NCI-H2171 treated with DMSO at 0.1 percent for 48 hours (cell line): ENCODE measurements around the gene PEA15.

Source experiments
- DNase-seq: peaks from one replicate; lab custom pipeline; 2025; lab: John Stamatoyannopoulos, UW

Gene PEA15, protein sequence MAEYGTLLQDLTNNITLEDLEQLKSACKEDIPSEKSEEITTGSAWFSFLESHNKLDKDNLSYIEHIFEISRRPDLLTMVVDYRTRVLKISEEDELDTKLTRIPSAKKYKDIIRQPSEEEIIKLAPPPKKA

DNA sequence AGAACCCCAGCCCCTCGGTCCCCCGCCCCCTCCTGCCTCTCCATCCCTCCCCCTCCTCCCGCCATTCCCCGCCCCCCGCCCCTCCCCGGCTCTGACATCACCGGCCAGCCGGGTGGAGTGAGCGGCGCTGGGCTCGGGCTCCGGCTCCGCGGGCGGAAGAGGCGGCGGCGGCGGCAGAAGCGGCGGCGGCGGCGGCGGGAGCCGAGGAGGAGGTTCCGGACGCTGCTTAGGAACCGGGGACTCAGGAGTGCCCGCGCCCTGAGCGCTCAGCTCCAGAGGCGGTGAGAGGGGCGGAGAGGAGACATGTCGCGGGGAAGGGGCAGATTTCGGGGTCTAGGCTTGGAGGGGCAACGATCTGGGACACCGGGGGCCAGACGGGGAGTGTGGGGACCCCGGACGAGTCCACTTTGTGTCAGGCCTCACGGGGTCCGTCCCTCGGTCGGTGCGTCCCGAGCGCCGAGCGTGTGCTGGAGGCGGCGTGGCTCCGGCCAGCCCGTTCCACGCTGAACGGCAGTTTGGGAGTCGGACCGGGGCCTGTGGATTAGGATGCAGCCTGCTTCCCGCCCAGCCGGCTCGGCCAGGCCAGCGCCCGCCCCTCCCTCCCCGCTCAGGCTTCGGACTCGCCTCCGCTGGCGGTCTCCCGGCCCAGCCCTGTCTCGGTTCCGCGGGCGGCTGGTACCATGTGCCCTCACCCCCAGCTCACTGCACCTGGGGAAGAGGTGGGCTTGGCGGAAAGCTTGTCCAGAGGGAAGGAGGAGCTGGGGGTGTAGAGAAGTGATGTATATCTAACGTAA is at the start of gene PEA15:
TSS of gene PEA15 (plus strand) at position 143 of the 794 bp plus-strand sequence. CDS start 6,161 bp downstream, outside the sequence.
- DNase-seq, result peak; percentile 25

DNA sequence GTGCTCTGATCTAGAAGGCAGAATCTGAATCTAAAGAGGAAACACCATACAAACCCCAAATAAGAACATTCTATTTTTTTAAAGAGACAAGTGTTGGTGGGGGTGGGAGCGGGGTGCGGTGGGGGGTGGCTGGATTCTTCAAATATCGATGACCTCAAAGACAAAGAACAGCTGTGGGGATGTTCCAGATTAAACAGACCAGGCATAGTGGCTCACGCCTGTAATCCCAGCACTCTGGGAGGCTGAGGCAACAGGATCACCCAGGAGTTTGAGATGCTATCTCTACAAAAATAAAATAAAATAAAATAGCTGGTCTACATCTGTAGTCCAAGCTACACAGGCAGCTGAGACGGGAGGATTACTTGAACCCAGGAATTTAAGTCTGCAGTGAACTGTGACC is 48.8 kb upstream of the PEA15 start:
- DNase-seq, result no peak

DNA sequence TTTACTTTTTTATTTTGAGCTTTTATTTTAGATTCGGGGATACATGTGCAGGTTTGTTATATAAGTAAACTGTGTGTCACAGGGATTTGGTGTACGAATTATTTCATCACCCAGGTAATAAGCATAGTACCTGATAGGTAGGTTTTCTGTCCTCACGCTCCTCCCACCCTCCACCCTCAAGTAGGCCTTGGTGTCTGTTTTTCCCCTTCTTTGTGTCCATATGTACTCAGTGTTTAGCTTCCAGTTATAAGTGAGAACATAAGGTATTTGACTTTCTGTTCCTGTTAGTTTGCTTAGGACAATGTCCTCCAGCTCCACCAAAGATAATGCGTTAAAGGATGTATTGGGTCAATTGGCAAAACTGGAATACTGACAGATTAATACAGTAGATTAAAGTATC is 48.0 kb upstream of the PEA15 start:
- no peak for DNase-seq

DNA sequence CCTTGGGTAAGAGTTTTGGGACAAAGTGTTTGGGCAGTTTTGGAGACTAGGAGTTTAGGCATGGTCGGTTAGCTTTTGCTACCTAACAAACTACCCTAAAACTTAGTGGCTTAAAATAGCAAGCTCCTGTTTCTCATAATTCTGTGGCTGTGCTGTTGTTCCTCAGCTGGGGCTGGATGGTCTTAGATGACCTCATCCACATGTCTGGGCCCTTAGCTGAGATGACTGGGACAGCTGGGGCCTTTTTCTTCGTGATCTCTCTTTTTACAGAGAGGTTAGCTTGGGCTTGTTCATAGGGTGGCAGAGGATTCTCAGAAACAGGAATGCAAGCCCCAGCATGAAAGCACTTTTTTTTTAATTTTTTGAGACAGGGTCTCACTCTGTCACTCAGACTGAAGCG is 47.2 kb upstream of the PEA15 start:
- DNase-seq, result no peak

DNA sequence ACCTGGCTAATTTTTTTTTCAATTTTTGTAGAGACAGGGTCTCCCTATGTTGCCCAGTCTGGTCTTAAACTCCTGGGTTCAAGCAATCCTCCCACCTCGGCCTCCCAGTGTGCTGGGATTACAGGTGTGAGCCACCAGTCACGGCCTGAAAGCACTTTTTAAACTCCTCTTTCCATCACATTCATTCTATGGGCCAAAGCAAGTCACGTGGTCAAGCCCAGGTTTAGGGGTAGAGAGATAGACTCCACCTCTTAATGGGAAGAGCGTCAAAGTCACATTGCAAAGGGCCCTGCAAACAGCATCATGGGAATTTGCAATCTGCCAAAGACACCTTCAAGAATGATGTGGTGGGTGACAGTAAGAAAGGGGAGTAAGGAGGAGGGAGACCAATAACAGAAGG is 46.6 kb upstream of the PEA15 start:
- DNase-seq, result no peak

DNA sequence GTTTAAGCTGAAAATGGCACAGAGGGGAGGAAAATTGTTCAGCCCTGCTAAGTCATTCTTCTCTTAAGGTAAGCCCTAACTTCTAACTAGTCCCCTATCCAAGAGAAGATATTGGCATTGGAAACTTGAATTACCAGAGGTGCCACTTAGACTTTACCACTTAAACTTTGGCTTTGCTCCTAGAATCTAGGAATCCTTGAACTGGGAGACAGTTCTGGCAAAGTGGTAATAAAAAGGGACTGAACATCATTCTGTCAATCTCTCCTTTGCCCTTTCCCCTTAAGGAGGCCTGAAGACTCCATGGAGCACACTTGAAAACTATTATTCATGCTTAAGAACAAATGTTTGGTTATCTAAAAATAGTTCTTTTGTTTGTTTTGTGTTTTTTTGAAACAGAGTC is 45.3 kb upstream of the PEA15 start:
- no peak for DNase-seq

DNA sequence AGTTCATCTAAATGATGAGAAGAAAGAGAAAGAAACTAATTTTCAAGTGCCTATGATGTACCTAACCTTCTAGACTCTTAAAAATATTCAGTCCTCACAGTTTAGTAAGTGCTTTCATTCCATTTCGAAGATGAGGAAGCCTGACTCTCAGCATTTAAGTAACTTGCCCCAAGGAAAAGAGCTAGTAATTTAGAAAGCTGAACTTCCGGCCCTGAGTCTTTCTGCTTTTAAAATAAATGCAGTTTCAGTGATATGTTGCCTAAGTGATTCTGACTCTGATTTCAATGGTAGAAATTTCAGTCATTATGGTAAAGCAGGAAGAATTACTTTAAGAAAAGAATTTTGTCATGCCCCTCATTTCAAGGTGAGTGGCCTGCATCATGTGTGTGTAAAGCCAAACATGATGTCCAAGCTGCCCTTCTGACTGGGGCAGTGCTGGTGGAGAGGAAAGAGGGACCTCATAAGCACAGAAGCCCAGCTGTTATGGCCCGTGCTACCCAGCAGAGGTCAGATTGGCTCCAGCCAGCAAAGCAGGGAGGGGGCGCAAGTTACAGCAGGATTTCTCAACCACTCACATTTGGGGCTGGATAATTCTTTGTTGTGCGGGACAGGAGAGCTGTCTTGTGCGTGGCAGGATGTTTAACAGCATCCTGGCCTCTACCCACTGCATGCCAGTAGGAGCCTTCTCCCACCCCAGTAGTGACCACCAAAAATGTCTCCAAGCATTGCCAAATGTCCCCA is 43.0 kb upstream of the PEA15 start:
- no peak for DNase-seq

DNA sequence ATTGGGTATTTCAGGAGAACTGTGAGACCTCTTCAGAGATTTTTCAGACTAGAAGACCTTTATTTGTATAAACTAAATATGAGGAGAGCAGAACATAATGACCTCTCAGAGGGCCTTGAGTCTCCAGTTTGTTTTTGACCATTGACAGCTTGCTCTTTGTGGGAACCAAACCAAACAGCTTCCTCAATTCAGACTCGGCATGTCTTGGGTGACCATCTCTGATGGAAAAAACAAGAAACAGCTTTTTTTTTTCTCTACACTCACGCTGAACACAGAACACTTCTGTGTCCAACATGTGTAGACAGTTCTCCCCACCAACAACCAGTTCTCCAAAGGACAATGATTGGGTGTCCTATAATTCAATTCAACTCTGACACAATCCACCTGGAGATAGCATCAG is 42.3 kb upstream of the PEA15 start:
- DNase-seq, result no peak

DNA sequence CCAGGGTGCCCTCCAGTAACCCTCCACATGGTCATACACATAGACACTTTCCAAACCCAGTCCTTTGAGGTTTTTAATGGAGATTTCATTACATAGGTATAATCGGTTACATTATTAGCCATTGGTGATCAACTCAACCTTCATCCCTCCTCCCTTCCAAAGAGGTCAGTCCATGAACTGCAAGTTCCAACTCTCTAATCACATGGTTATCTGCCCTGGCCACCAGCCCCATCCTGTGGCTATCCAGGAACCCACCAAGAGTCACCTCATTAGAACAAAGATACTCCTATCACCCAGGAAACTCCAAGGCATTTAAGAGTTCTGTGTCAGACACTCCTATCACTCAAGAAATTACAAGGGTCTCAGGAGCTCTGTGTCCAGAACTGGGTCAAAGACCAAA is 41.6 kb upstream of the PEA15 start:
- no peak for DNase-seq

DNA sequence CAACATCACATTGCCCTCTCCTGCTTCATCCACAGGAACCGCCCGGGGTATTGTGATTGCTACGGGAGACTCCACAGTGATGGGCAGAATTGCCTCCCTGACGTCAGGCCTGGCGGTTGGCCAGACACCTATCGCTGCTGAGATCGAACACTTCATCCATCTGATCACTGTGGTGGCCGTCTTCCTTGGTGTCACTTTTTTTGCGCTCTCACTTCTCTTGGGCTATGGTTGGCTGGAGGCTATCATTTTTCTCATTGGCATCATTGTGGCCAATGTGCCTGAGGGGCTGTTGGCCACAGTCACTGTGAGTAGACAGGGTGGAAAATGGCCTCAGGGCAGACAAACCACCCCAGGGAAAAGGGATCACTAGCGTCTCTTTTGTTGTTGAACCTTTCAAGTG is 41.1 kb upstream of the PEA15 start:
- DNase-seq, result no peak

DNA sequence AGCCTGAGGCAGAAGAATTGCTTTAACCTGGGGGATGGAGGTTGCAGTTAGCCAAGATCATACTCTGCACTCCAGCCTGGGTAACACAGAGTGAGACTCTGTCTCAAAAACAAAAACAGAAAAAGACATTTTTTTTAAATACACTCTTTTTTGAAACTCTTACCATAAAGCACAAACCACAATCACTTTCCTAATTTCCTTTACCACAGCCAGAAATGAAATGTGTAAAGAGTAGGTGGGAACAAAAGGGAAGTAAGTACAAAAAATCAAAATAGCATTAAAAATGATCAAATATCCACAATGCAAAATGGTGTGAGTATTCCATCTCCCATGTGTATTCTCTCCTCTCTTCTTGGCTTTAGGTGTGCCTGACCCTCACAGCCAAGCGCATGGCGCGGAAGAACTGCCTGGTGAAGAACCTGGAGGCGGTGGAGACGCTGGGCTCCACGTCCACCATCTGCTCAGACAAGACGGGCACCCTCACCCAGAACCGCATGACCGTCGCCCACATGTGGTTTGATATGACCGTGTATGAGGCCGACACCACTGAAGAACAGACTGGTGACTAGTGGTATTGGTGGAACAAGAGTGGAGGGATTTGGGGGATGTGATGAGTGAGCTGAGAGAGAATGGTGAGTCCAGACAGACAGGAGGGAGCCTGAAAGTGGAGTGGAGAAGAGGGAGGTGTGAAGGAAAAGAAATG is 38.9 kb upstream of the PEA15 start:
- no peak for DNase-seq

DNA sequence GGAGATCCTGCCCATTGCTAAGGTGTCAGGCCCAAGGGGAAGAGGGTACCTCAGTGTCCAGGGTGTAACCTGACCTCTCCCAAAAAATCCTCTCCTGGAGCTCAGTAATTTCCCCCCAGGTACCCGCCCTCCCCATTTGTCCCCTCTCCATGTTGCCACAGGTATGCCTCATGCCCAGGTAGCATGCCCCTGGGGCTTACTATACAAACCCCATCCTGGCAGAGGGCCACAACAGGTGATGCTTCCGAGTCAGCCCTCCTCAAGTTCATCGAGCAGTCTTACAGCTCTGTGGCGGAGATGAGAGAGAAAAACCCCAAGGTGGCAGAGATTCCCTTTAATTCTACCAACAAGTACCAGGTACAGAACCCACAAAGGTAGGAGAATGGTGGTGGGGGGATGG is 38.1 kb upstream of the PEA15 start:
- DNase-seq, result no peak

DNA sequence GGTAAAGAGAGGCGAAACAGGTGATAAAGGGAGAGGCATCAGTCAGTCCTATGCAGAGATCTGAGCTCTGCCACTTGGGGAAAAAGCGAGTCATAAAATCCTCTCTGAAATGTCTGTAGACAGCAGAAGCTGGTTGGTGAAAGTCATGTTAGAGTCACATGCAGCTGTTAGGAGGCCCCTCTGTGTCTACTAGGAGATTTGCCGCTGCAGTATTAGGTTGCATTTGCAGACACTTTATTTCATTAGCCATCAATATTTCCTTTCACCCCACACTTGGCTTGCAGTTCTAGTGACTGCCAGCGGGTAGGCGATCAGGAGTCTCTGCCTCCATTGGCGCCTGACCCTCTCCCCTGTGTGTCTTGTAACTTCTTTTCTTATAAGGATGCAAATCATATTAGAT is 37.6 kb upstream of the PEA15 start:
- no peak for DNase-seq

DNA sequence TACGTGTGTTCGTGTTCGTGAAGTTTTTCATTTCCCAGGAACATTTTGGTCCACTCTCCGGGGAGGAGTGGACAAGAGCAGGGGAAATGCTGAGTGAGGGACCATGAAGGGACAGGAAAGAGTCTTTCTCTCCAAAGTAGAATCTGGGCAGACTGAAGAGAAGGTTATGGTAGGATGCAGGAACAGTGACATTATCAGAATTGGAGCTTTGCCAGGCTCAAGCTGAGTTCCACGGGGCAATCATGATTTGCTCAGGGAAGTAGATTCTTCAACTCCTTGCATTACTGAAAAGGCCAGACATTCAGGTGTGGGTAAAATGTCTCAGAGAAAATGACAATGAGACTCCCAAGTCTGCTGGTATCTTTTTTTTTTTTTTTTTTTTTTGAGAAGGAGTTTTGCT is 37.2 kb upstream of the PEA15 start:
- no peak for DNase-seq

DNA sequence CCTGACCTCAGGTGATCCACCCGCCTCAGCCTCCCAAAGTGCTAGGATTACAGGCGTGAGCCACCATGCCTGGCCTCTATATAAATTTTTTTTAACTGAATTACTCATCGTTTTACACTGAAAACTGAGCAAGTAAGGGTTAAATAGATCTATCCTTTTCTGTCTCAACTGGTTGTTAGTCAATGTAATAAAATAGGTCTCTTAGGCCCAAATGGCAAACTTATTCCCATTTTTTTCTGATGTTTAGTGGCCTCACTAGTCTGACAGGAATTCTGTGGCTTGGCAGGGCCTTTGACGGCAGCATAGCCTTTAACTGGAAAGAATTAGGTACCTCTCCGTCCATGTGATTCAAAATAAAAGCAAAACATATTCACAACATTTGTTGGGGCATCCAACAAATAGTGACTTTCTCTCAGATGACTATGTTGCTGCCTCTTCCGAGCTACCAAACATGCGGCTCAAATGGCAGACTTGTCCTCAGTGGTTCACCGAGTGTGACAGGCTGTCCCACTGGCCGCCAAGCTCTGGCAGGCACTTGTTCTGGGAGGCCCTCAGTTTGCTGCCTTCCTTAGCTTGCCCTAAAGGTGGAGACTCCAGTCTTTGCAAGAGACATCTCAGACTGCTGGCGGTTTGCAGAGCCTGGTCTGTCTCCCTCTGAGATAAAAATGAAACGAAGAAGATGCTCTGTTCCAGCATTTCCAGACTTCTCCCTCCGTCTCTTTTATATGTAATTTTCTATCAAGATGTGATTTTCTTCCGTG is 36.4 kb upstream of the PEA15 start:
- DNase-seq, result no peak

DNA sequence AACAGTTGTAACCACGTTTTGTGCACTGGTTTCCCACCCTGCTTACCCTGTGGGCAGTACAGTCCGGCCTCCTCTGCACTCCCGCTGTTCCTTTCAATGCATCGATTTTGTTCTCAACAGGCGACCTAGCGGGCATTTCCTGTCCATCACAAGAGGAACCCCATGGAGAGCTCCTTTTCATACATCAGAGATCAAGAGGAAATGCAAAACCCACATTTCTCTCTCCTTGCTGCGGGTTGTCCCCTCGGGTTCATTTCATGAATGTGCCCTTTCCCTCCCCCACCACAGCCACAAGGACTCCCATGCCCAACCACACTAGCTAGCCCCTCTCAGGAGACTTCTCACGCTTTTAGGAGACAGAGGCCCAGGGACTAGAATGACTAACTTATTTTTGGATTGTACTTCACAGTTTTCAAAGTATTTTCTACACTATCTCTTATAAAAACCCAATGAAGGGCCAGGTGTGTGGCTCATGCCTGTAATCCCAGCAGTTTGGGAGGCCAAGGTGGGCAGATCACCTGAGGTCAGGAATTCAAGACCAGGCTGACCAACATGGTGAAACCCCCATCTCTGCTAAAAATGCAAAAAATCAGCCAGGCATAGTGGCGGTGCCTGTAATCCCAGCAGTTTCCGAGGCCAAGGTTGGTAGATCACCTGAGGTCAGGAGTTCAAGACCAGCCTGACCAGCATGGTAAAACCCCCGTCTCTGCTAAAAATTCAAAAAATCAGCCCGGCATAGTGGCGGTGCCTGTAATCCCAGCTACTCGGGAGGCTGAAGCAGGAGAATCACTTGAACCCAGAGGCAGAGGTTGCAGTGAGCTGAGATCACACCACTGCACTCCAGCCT is 35.4 kb upstream of the PEA15 start:
- DNase-seq, result no peak

DNA sequence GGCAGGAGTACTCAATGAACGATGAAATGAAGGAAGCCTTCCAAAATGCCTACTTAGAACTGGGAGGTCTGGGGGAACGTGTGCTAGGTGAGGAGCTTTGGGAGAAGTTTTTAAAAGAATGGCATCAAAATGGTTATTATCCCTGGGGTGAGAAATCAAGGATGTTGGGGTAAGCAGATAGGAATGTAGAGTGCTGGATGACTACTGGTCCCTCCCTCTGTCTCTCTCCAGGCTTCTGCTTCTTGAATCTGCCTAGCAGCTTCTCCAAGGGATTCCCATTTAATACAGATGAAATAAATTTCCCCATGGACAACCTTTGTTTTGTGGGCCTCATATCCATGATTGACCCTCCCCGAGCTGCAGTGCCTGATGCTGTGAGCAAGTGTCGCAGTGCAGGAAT is 33.8 kb upstream of the PEA15 start:
- DNase-seq, result no peak

DNA sequence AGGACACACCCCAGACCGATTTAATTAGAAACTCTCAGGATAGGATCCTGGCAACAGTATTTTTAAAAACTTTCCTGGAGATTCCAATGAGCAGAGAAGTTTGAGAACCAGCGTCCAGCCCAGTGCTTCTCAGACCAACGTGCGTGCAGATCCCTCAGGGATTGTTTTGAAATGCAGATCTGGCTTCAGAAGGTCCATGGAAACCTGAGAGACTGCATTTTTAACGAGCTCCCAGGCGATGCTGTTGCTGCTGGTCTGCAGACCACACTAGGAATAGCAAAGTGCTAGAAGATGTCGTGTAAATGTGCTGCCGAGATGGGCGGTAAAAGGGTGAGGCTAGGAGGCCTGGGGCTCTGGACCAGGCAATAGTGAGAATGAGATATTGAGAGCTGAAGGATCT is 33.2 kb upstream of the PEA15 start:
- DNase-seq, result no peak

DNA sequence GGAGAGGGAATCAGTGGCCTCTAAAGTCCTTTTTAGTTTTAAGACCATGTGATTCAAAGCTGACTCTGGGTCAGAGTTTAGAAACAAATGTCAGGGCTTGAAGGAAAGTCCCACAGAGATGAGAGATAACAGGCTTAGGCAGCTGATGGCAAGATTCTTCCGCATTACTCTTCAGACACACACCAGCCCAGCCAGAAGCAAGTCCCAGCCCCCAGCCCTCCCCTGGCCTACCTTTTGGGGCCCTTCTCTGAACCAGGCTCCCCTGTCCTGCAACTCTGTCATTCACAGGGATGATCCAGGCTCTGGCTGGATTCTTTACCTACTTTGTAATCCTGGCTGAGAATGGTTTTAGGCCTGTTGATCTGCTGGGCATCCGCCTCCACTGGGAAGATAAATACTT is 28.0 kb upstream of the PEA15 start:
- no peak for DNase-seq

DNA sequence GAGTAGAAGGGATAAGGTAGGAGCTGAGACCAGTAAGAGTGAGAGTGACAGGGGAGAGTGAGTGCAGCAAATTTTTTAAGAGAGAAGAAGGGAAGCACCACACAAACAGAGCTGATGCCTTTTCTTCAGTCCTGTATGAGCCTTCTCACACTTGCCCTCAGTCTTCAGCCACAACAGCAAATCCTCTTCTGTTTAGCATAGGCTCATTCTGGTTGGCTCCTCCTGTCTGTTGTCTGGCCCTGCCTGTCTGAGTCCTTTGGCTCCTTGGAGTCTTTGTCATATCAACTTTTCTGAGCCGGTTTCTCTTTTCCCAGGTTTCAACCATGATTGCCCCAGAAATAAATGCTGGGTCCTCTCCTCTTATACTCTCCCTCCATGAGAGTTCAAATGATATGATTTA is 27.5 kb upstream of the PEA15 start:
- DNase-seq, result no peak

DNA sequence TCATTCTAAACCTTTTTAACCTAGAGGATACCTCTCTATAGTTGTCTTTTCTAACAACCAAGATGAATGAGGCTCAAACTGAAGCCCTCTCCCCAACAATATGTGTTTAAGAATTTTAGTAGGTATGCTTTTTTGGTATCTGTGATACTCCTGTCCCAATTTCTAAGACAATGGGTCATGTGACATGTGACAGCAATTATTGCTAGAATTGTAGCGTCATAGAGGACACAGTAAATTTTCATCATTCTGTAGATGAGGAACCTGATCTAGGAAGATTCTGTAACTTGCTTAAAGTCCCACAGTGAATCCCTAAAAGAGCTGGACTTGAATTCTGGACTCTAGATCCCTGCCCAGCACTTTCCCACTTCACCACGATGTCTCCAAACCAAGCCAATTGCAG is 26.5 kb upstream of the PEA15 start:
- no peak for DNase-seq
